HL-60 (cell line): ENCODE data around the gene PCDHB1.

Experiments
- CTCF ChIP-seq: IDR thresholded peaks from one replicate; pipeline ENCODE4 v1.5.1; 2011; ENCODE audit warnings: low read length, control low read depth, inconsistent platforms; ENCODE audit not compliant: insufficient read depth
- GABPA ChIP-seq: IDR thresholded peaks from 2 replicates; pipeline ENCODE4 v1.6.1; 2012; ENCODE audit warnings: low read depth
- POLR2AphosphoS5 ChIP-seq: IDR thresholded peaks from 2 replicates; pipeline ENCODE4 v1.6.1; 2012; ENCODE audit warnings: low read depth
- TF ChIP-seq, protein P1 (sequence below): IDR thresholded peaks from 2 replicates; pipeline ENCODE4 v1.6.1; 2012; ENCODE audit warnings: low read depth; ENCODE audit not compliant: insufficient replicate concordance

GRCh38 chr5:141101059-141101458, 49.9 kb downstream of the PCDHB1 start:
- TF ChIP-seq CTCF (no peak), GABPA (no peak), POLR2AphosphoS5 (no peak)
- TF ChIP-seq, protein P1, sequence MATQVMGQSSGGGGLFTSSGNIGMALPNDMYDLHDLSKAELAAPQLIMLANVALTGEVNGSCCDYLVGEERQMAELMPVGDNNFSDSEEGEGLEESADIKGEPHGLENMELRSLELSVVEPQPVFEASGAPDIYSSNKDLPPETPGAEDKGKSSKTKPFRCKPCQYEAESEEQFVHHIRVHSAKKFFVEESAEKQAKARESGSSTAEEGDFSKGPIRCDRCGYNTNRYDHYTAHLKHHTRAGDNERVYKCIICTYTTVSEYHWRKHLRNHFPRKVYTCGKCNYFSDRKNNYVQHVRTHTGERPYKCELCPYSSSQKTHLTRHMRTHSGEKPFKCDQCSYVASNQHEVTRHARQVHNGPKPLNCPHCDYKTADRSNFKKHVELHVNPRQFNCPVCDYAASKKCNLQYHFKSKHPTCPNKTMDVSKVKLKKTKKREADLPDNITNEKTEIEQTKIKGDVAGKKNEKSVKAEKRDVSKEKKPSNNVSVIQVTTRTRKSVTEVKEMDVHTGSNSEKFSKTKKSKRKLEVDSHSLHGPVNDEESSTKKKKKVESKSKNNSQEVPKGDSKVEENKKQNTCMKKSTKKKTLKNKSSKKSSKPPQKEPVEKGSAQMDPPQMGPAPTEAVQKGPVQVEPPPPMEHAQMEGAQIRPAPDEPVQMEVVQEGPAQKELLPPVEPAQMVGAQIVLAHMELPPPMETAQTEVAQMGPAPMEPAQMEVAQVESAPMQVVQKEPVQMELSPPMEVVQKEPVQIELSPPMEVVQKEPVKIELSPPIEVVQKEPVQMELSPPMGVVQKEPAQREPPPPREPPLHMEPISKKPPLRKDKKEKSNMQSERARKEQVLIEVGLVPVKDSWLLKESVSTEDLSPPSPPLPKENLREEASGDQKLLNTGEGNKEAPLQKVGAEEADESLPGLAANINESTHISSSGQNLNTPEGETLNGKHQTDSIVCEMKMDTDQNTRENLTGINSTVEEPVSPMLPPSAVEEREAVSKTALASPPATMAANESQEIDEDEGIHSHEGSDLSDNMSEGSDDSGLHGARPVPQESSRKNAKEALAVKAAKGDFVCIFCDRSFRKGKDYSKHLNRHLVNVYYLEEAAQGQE, result no peak
